Vagina (tissue), 2 donors: ENCODE data around the gene LDLRAD3. TPM values are rescaled to one million over a fixed set of nuclear protein-coding genes. Genes with fewer than 3 reads are reported as not detected.

Source experiments
- DNase-seq, 2 donors: peaks; one replicate each; pipeline ENCODE4 v3.0.0-alpha.2; 2017; ENCODE audit errors: extremely low spot score in 2 of 2
- H3K27ac ChIP-seq: fragments of 200-600 bp; sonication (generic); one replicate; pipeline ENCODE4 v1.5.1; 2019
- H3K27me3 ChIP-seq: fragments of 200-600 bp; sonication (generic); one replicate; pipeline ENCODE4 v1.5.1; 2019
- H3K36me3 ChIP-seq, 2 donors: fragments of 200-600 bp; sonication (generic); one replicate each; pipeline ENCODE4 v1.5.1; 2017 to 2019
- H3K4me1 ChIP-seq: fragments of 200-600 bp; sonication (generic); one replicate; pipeline ENCODE4 v1.5.1; 2019
- H3K4me3 ChIP-seq, 2 donors: fragments of 200-600 bp; sonication (generic); 1 replicate in 1 of 2; 2 replicates in 1 of 2; pipeline ENCODE4 v1.5.1; 2016 to 2019
- H3K9me3 ChIP-seq: fragments of 200-600 bp; sonication (generic); one replicate; pipeline ENCODE4 v1.5.1; 2019
- POLR2A ChIP-seq, 2 donors: fragments of 450-650 bp; IDR thresholded peaks; one replicate each; pipeline ENCODE4 v1.6.1; 2017; ENCODE audit warnings: antibody characterized with exemption in 2 of 2, mild to moderate bottlenecking in 2 of 2, moderate library complexity in 2 of 2
- POLR2AphosphoS5 ChIP-seq, 2 donors: sonication (generic); formaldehyde crosslinking; IDR thresholded peaks; one replicate each; pipeline ENCODE4 v1.9.0; 2017; ENCODE audit warnings: antibody characterized with exemption in 2 of 2, mild to moderate bottlenecking in 2 of 2, low read depth in 1 of 2; ENCODE audit not compliant: insufficient read depth in 1 of 2
- intact Hi-C: fragments of 100-400 bp; cut with DNase I; formaldehyde crosslinking; loops from one replicate; pipeline ENCODE4 v1.15.1; 2023
- total RNA-seq: library from RNA; depleted of rRNA; stranded (reverse); fragments of >200 nt; gene quantifications from one replicate; pipeline ENCODE4 v1.2.3, GENCODE V29; 2016
- TF ChIP-seq, protein P1 (sequence below), 3 experiments: fragments of 450-650 bp in 2 of 3; fragments of 200-600 bp in 1 of 3; sonication (generic) in 1 of 3; IDR thresholded peaks; one replicate each; pipeline ENCODE4 v1.5.1; 2017 to 2019; ENCODE audit warnings: antibody characterized with exemption in 3 of 3, mild to moderate bottlenecking in 2 of 3, moderate library complexity in 2 of 3

LDLRAD3 gene
- total RNA-seq, 1 donor from 2014 or later: 34.4 TPM

DNA sequence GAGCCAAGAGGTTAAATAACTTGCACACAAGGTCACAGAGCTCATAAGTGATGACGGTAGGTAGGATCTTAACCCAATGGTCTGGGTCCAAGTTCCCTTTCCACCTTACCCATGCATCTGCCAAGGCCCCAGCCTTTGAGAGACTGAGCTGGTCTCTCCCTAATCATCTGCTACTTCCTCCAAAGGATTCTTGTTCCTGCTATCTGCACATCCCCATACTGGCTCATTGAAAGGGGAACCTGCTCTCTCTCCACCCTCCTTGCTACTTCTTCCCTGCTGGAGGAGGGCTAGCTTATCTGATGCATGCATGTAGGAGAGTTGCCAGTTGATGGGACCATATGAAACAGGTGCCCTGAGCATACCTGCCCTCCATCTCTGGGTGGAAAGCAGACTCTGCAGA, 297.6 kb downstream of the LDLRAD3 start:
- intact Hi-C loops: no loop called here
- H3K27me3 ChIP-seq: no peaks in the 10 kb centered on the region
- H3K4me1 ChIP-seq: no peaks in the 10 kb centered on the region
- H3K4me3 ChIP-seq: no peak overlapping the region
- no peaks in the 10 kb centered on the region for H3K9me3 ChIP-seq
- no peak for DNase-seq
- no peaks in the 10 kb centered on the region for H3K36me3 ChIP-seq
- H3K27ac ChIP-seq: no peak overlapping the region
- TF ChIP-seq, protein P1, sequence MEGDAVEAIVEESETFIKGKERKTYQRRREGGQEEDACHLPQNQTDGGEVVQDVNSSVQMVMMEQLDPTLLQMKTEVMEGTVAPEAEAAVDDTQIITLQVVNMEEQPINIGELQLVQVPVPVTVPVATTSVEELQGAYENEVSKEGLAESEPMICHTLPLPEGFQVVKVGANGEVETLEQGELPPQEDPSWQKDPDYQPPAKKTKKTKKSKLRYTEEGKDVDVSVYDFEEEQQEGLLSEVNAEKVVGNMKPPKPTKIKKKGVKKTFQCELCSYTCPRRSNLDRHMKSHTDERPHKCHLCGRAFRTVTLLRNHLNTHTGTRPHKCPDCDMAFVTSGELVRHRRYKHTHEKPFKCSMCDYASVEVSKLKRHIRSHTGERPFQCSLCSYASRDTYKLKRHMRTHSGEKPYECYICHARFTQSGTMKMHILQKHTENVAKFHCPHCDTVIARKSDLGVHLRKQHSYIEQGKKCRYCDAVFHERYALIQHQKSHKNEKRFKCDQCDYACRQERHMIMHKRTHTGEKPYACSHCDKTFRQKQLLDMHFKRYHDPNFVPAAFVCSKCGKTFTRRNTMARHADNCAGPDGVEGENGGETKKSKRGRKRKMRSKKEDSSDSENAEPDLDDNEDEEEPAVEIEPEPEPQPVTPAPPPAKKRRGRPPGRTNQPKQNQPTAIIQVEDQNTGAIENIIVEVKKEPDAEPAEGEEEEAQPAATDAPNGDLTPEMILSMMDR (IDR thresholded peaks at IDR 0.05): no peak
- TF ChIP-seq POLR2AphosphoS5 (IDR thresholded peaks at IDR 0.05; ENCODE audit: insufficient read depth in 1 of 2, low read depth in 1 of 2) (no peak), POLR2A (IDR thresholded peaks at IDR 0.05) (no peak)

DNA sequence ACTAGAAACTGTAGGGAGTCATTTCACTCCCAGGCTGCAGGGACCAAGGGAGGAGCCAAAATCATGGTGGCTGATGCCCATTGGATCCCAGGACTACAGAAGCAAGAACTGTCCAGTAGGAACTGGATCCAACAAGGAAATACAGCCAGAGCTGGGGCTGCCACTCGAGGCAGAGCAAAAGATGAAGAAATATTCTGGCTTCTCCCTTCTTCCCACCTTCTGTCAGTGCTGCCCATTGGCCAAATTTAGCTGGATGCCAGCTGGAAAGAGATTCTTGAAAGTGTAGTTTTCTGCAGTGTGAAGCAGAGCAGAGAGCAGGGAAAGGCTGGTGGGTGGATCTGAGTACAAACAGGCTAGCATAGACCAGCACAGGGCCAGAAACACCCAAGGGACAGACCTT, 299.8 kb downstream of the LDLRAD3 start:
- TF ChIP-seq, protein P1 (IDR thresholded peaks at IDR 0.05): no peak
- TF ChIP-seq POLR2AphosphoS5 (IDR thresholded peaks at IDR 0.05; ENCODE audit: insufficient read depth in 1 of 2, low read depth in 1 of 2) (no peak), POLR2A (IDR thresholded peaks at IDR 0.05) (no peak)
- Histone ChIP-seq H3K4me3 (no peak overlapping the region), H3K27me3 (no peaks in the 10 kb centered on the region), H3K4me1 (no peaks in the 10 kb centered on the region), H3K36me3 (no peaks in the 10 kb centered on the region), H3K9me3 (no peaks in the 10 kb centered on the region), H3K27ac (no peak overlapping the region)
- intact Hi-C loops: no loop called here
- DNase-seq: no peak

DNA sequence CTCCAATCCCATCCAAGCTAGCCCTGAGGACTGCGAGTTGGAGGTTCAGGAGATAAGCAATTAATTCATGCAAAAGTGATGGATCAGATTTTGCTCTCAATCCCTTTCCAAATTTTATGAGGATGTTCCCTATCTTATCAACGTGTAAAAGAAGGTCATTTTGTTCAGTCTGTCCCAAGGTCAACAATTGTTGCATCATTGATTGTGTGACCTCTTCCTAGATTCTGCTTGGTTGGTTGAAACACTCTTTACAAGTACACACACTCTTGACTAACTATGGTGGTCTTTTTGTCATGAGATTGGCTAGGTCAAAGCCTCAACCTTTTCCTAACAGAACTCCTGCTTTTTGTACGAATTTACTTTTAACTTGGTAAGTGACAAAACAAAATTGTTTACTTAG, 303.6 kb downstream of the LDLRAD3 start:
- TF ChIP-seq POLR2A (IDR thresholded peaks at IDR 0.05) (no peak), POLR2AphosphoS5 (IDR thresholded peaks at IDR 0.05; ENCODE audit: insufficient read depth in 1 of 2, low read depth in 1 of 2) (no peak)
- TF ChIP-seq, protein P1 (IDR thresholded peaks at IDR 0.05): no peak

DNA sequence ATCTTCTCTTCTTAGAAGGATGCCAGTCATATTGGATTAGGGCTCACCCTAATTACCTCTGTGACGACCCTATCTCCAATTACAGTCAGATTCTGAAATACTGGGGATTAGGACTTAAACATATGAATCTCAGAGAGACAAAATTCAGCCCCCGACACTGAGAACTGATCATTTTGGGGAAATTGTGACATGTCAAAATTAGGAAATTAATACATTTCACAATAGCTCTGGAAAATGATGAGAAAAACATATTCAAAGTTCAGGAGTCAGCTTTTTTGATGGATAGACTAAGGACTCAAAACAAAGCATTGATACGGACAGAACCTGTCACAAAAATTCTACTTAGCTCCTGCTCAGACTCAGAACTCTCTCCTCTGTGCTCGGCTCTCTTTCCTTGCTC, 304.6 kb downstream of the LDLRAD3 start:
- H3K27me3 ChIP-seq: no peaks in the 10 kb centered on the region
- no peak overlapping the region for H3K27ac ChIP-seq
- DNase-seq: no peak
- H3K4me3 ChIP-seq: no peak overlapping the region
- no peaks in the 10 kb centered on the region for H3K9me3 ChIP-seq
- no peaks in the 10 kb centered on the region for H3K36me3 ChIP-seq
- intact Hi-C loops: no loop called here
- no peaks in the 10 kb centered on the region for H3K4me1 ChIP-seq
- no peak for TF ChIP-seq POLR2AphosphoS5 (IDR thresholded peaks at IDR 0.05; ENCODE audit: insufficient read depth in 1 of 2, low read depth in 1 of 2)
- no peak for TF ChIP-seq POLR2A (IDR thresholded peaks at IDR 0.05)
- TF ChIP-seq, protein P1 (IDR thresholded peaks at IDR 0.05): no peak

More for the DNA sequence above, 303.6 kb downstream of the LDLRAD3 start:
- H3K4me1 ChIP-seq: no peaks in the 10 kb centered on the region
- no peaks in the 10 kb centered on the region for H3K9me3 ChIP-seq
- H3K27me3 ChIP-seq: no peaks in the 10 kb centered on the region
- H3K4me3 ChIP-seq: no peak overlapping the region
- H3K36me3 ChIP-seq: no peaks in the 10 kb centered on the region
- no peak overlapping the region for H3K27ac ChIP-seq
- intact Hi-C loops: no loop called here
- DNase-seq: no peak

DNA sequence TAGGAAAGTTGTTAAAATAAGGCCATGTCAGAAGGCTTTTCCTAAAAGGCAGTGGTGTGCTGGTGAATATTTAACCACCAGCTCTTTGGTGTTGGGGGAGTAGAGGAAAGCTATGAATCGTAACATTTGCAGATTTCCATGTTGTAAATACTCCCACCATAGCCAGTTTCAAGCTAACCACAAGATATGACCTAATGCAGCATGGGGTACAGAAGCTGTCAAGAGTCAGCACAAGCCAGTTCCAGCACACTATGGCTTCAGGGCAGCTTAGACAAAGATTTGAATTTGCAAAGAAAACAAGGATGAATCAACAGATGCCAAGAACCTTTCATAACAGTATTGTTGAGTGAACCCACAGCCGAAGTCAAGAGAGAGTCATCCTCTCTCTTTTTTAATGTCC, 305.4 kb downstream of the LDLRAD3 start:
- no peak for DNase-seq
- no peaks in the 10 kb centered on the region for H3K27me3 ChIP-seq
- H3K4me1 ChIP-seq: no peaks in the 10 kb centered on the region
- intact Hi-C loops: no loop called here
- no peaks in the 10 kb centered on the region for H3K36me3 ChIP-seq
- TF ChIP-seq POLR2AphosphoS5 (IDR thresholded peaks at IDR 0.05; ENCODE audit: insufficient read depth in 1 of 2, low read depth in 1 of 2): no peak
- TF ChIP-seq, protein P1 (IDR thresholded peaks at IDR 0.05): no peak
- no peaks in the 10 kb centered on the region for H3K9me3 ChIP-seq
- H3K27ac ChIP-seq: no peak overlapping the region
- H3K4me3 ChIP-seq: no peak overlapping the region
